NCI-H1417 treated with DMSO at 0.1 percent for 48 hours (cell line): ENCODE measurements around the gene FTO.

Source experiments
- DNase-seq: peaks from one replicate; lab custom pipeline; 2025; lab: John Stamatoyannopoulos, UW

Gene FTO

GRCh38 chr16:53784291-53784690 lies 80.3 kb downstream of the FTO start:
- DNase-seq = no peak

GRCh38 chr16:53785044-53785443 lies 81.1 kb downstream of the FTO start:
- no peak for DNase-seq

GRCh38 chr16:53785916-53786315 lies 82.0 kb downstream of the FTO start:
- no peak for DNase-seq

- DNase-seq = no peak
Observed at GRCh38 chr16:53787423-53787822, 83.5 kb downstream of the FTO start.

GRCh38 chr16:53789137-53789536 lies 85.2 kb downstream of the FTO start:
- DNase-seq = no peak

- no peak for DNase-seq
Observed at GRCh38 chr16:53792161-53792951, 88.4 kb downstream of the FTO start.

- no peak for DNase-seq
Observed at GRCh38 chr16:53803451-53803850, 99.5 kb downstream of the FTO start.

- DNase-seq = no peak
Observed at GRCh38 chr16:53803998-53804397, 100.0 kb downstream of the FTO start.

GRCh38 chr16:53804467-53804866 lies 100.5 kb downstream of the FTO start:
- DNase-seq = no peak

- DNase-seq = no peak
Observed at GRCh38 chr16:53805113-53805512, 101.2 kb downstream of the FTO start.

- DNase-seq = no peak
Observed at GRCh38 chr16:53805752-53806151, 101.8 kb downstream of the FTO start.

- DNase-seq = no peak
Observed at GRCh38 chr16:53809088-53809932, 105.4 kb downstream of the FTO start.

GRCh38 chr16:53812914-53813313 lies 109.0 kb downstream of the FTO start:
- DNase-seq = no peak

GRCh38 chr16:53814801-53815200 lies 110.8 kb downstream of the FTO start:
- no peak for DNase-seq

- no peak for DNase-seq
Observed at GRCh38 chr16:53816211-53816836, 112.4 kb downstream of the FTO start.

- DNase-seq = no peak
Observed at GRCh38 chr16:53817117-53817755, 113.3 kb downstream of the FTO start.

GRCh38 chr16:53817812-53818550 lies 114.0 kb downstream of the FTO start:
- DNase-seq = no peak

GRCh38 chr16:53821487-53821886 lies 117.5 kb downstream of the FTO start:
- no peak for DNase-seq

GRCh38 chr16:53821957-53822625 lies 118.1 kb downstream of the FTO start:
- DNase-seq = no peak

GRCh38 chr16:53822936-53823529 lies 119.1 kb downstream of the FTO start:
- no peak for DNase-seq

GRCh38 chr16:53826658-53827057 lies 122.7 kb downstream of the FTO start:
- no peak for DNase-seq
